ENCODE results near the gene SURF2. TPM values are rescaled to one million over a fixed set of nuclear protein-coding genes. Genes with fewer than 3 reads are reported as not detected.
"Not testable (repeated sequence)": the region's sequence is repeated elsewhere in the genome, so short reads cannot be mapped to it uniquely, and the experiment has no call there.

The SURF2 gene
- total RNA-seq, 2 experiments from 2014 or later = 19.0 to 19.7 TPM

DNA sequence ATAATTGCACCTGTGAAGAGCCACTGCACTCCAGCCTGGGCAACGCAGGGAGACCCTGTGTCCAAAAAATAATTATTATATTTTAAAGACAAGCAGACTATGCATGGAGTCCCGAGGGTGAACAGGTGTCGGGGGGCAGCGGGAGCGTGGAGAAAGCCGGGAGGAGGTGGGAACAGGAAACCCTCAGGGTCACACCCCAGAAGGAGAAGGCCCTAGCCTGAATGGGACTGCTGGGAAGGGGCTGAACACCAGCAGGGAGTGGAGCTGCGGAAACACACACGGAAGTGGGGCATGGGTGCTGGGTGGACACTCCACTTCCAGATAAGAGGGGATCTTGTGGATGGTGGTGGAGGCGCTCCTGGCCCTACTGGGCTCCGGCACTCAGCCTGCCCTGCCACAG is 33.1 kb upstream of the SURF2 start:
- no TSS peak for BruUV-seq (replicated peaks)
- H2AFZ ChIP-seq (ENCODE audit: low read length) = no peak overlapping the region
- H3K79me2 ChIP-seq (ENCODE audit: insufficient read depth, low read depth, low read length) = no peaks in the 10 kb centered on the region
- ChIA-PET POLR2A (no interaction called here), CTCF (ENCODE audit: unreplicated experiment) (no interaction called here)
- no peaks in the 10 kb centered on the region for H4K20me1 ChIP-seq (ENCODE audit: insufficient read depth, low read length)
- no peaks in the 10 kb centered on the region for H3K4me1 ChIP-seq (ENCODE audit: insufficient read depth, low read length, poor library complexity, severe bottlenecking)
- no peaks in the 10 kb centered on the region for H3K9me2 ChIP-seq (ENCODE audit: insufficient read depth, low read length)
- H3K4me3 ChIP-seq (ENCODE audit: low read depth, low read length, poor library complexity, severe bottlenecking) = no peak overlapping the region
- intact Hi-C loops (cut with micrococcal nuclease; ENCODE audit: unreplicated experiment) = no loop called here
- TF ChIP-seq, protein P1, sequence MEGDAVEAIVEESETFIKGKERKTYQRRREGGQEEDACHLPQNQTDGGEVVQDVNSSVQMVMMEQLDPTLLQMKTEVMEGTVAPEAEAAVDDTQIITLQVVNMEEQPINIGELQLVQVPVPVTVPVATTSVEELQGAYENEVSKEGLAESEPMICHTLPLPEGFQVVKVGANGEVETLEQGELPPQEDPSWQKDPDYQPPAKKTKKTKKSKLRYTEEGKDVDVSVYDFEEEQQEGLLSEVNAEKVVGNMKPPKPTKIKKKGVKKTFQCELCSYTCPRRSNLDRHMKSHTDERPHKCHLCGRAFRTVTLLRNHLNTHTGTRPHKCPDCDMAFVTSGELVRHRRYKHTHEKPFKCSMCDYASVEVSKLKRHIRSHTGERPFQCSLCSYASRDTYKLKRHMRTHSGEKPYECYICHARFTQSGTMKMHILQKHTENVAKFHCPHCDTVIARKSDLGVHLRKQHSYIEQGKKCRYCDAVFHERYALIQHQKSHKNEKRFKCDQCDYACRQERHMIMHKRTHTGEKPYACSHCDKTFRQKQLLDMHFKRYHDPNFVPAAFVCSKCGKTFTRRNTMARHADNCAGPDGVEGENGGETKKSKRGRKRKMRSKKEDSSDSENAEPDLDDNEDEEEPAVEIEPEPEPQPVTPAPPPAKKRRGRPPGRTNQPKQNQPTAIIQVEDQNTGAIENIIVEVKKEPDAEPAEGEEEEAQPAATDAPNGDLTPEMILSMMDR (conservative IDR thresholded peaks at IDR 0.05; ENCODE audit: low read length) = no peak
- no peak for TF ChIP-seq EZH2phosphoT487 (IDR thresholded peaks at IDR 0.05; ENCODE audit: borderline replicate concordance, low read depth, low read length)
- H3K4me2 ChIP-seq (ENCODE audit: low read length) = no peak overlapping the region
- H3K36me3 ChIP-seq (ENCODE audit: insufficient read depth, low read length) = no peaks in the 10 kb centered on the region
- no peaks in the 10 kb centered on the region for H3K9me3 ChIP-seq (ENCODE audit: low read length)
- DNase-seq (ENCODE audit: low spot score) = no peak
- H3K27ac ChIP-seq (ENCODE audit: low read depth, low read length, poor library complexity, severe bottlenecking) = no peak overlapping the region

DNA sequence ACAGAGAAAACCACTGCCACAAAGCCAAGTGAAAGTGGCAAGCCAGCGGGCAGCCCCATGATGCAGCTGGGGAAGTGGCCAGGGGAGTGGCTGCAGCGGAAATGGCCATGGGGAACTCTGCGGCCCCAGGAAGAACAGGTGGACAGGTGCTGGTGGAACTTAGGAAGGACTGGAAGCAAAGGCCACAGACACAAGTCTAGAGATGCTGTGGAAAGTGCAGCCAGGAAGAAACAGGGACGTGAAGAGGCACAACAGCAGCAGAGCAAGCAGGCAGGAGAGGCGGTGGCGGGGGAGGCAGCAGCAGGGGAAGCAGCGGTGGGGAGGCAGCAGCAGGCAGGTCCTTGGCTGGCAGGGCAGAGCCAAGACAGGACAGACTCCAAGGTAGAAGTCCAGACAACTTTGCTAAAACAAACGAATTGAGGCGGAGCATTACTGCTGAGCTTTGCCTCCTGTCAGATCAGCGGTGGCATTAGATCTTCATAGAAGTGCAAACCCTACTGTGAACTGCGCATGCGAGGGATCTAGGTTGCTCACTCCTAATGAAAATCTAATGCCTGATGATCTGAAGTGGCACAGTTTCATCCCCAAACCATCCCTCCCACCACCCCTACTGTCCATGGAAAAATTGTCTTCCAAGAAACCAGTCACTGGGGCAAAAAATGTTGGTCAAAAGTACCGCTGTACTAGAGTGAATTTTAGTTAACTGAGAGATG is 32.2 kb upstream of the SURF2 start:
- H3K9me3 ChIP-seq (ENCODE audit: low read length) = no peaks in the 10 kb centered on the region
- no peak for DNase-seq (ENCODE audit: low spot score)
- no TSS peak for BruUV-seq (replicated peaks)
- no peaks in the 10 kb centered on the region for H3K79me2 ChIP-seq (ENCODE audit: insufficient read depth, low read depth, low read length)
- H3K27ac ChIP-seq (ENCODE audit: low read depth, low read length, poor library complexity, severe bottlenecking) = no peak overlapping the region
- H2AFZ ChIP-seq (ENCODE audit: low read length) = no peak overlapping the region
- intact Hi-C loops (cut with micrococcal nuclease; ENCODE audit: unreplicated experiment) = no loop called here
- H3K4me3 ChIP-seq (ENCODE audit: low read depth, low read length, poor library complexity, severe bottlenecking) = no peak overlapping the region
- H3K36me3 ChIP-seq (ENCODE audit: insufficient read depth, low read length) = peaks cover 2% of the 10 kb centered on the region; the same call in 1 of the 2 replicates
- TF ChIP-seq, protein P1 (conservative IDR thresholded peaks at IDR 0.05; ENCODE audit: low read length) = no peak
- CTCF ChIA-PET (ENCODE audit: unreplicated experiment) = no interaction called here
- H3K4me1 ChIP-seq (ENCODE audit: insufficient read depth, low read length, poor library complexity, severe bottlenecking) = no peaks in the 10 kb centered on the region
- no peak overlapping the region for H3K4me2 ChIP-seq (ENCODE audit: low read length)
- POLR2A ChIA-PET = no interaction called here
- H3K9me2 ChIP-seq (ENCODE audit: insufficient read depth, low read length) = no peaks in the 10 kb centered on the region
- H4K20me1 ChIP-seq (ENCODE audit: insufficient read depth, low read length) = no peaks in the 10 kb centered on the region

DNA sequence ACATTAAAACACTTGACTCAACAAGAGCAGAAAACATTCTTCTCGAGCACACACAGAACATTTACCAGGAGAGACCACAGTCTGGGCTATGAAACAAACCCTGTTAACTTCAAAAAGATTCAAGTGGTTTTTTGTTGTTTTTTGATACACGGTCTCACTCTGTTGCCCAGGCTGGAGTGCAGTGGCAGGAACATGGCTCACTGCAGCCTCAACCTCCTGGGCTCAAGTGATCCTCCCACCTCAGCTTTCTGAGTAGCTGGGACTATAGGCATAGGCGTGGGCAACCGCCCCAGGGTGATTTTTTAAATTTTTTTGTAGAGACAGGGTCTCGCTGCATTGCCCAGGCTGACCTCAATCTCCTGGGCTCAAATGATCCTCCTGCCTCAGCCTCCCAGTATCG is 29.3 kb upstream of the SURF2 start:
- POLR2A ChIA-PET; H3K4me3 ChIP-seq (ENCODE audit: low read depth, low read length, poor library complexity, severe bottlenecking); H3K9me3 ChIP-seq (ENCODE audit: low read length); H4K20me1 ChIP-seq (ENCODE audit: insufficient read depth, low read length); H3K27ac ChIP-seq (ENCODE audit: low read depth, low read length, poor library complexity, severe bottlenecking); BruUV-seq (replicated peaks); DNase-seq (ENCODE audit: low spot score); H3K9me2 ChIP-seq (ENCODE audit: insufficient read depth, low read length); H3K4me1 ChIP-seq (ENCODE audit: insufficient read depth, low read length, poor library complexity, severe bottlenecking); CTCF ChIA-PET (ENCODE audit: unreplicated experiment); H2AFZ ChIP-seq (ENCODE audit: low read length); H3K4me2 ChIP-seq (ENCODE audit: low read length); H3K79me2 ChIP-seq (ENCODE audit: insufficient read depth, low read depth, low read length): not testable (repeated sequence)
- peaks cover 30% of the 10 kb centered on the region for H3K36me3 ChIP-seq (ENCODE audit: insufficient read depth, low read length)
- intact Hi-C loops (cut with micrococcal nuclease; ENCODE audit: unreplicated experiment) = loop anchor here (5.0 kb wide), 1 partner anchor 140 kb away; no protein-coding TSS in a partner anchor
